ENCODE data around the gene SETD5.

Gene SETD5

DNA sequence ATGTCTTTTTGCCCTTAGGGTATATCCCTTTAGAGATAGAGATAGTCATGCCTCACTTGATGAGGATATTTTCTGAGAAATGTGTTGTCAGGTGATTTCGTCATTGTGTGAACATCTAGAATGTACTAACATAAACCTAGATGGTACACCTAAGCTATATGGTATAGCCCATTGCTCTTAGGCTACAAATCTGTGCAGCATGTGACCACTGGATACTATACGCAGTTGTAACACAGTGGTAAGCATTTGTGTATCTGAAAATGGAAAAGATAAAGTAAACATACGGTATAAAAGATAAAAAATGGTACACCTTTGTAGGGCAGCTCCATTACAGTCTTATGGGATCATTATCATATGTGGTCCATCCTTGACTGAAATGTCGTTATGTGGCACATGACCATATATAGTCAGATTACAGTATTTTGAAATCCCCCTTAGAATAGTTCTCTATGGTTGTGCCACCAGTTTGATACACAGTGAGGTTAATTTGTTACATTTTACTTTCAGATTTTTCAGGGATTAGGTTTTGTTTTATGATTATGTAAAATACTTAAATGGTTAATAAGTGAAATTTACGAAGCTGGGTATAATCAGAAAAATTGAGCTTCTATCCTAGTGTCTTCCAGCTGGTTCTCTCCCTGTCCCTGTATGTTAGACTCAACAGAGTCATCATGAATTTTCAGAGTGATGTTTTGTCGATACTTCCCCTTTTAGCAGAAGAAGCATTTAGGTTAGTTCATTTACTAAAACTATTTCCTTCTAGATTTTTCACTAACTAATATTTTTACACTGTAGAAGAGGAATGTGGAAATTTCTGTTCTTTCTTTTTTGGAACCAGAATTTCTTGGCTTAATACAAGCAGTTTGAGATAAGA is 12.8 kb downstream of the SETD5 start:
- no peak for DNase-seq (ENCODE audit: low read depth in 2 of 2)

DNA sequence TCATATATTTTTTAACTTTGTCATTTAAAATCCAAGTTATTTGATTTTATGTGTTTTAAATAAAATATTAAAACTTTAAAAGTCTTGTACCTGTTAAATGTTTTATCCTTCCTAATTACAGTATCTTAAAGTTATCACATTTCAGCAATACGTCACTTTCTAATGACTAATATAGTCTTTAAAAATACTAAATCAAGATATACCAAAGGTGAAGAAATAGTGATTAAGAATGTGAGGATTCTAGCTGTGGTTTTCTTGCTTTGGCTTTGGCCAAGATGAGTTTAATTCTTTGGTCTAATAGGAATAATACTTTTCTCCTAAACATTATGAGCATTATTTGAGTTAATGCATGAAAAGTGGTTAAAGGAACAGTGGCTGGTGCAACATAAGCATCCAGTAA is 13.9 kb downstream of the SETD5 start:
- no peak for DNase-seq (ENCODE audit: low read depth in 2 of 2)

DNA sequence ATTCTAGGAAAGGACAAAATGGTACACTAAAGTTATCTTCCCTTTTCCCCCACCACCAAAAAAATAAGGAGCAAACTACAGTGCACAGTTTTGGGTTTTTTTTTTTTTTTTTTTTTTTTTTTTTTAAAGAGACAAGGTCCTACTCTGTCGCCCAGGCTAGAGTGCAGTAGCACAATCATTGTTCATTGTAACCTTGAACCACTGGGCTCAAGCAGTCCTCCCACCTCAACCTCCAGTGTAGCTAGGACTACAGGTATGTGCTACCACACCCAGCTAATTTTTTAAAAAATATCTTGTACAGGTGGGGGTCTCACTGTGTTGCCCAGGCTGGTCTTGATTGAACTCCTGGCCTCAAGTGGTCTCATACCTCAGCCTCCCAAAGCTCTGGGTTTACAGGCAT is 14.9 kb downstream of the SETD5 start:
- no peak for DNase-seq (ENCODE audit: low read depth in 2 of 2)

DNA sequence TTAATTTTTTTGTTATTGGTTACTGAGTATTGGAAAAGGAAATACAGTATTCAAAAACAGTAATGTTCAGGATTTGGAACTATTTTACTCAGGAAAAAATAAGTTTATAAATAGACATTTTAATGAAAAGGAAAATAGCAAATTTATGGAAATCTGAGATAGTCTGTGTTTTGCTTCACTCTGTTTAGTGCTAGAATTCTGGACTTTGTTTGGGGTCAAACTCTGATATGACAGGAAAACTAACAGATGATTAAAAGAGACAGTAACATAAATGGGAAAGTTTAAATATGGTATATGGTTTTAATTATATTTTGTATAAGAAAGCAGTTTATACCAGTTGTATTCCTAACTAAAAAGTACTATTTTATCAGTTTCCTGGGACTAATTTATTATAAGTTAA is 17.4 kb downstream of the SETD5 start:
- DNase-seq (ENCODE audit: low read depth in 2 of 2), result no peak

DNA sequence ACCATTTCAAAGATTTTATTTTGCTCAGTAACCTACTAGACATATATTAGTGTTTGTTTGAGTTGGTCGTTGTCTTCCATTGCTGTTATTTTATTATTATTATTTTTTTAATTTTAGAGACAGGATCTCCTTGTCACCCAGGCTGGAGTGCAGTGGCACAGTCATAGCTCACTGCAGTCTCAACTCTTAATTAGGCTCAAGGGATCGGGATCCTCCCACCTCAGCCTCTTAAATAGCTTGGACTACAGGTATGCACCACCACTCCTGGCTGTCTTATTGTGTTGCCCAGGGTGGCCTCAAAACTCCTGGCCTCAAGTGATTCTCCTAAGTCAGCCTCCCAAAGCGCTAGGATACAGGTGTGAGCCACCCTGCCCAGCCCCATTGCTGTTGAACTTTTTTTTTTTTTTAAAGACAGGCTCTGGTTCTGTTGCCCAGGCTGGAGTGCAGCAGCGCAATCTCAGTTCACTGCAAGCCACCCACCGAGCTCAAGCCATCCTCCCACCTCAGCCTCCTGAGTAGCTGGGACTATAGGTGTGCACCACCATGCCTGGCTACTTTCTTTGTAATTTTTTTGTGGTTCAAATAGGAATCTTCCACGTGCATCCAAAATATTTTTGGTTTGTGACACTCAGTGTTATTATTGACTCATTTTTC is 18.2 kb downstream of the SETD5 start:
- no peak for DNase-seq (ENCODE audit: low read depth in 2 of 2)

GRCh38 chr3:9416139-9416780 is 18.8 kb downstream of the SETD5 start:
- DNase-seq (ENCODE audit: low read depth in 2 of 2), result no peak

- no peak for DNase-seq (ENCODE audit: low read depth in 2 of 2)
Observed at GRCh38 chr3:9420850-9421549, 23.6 kb downstream of the SETD5 start.

DNA sequence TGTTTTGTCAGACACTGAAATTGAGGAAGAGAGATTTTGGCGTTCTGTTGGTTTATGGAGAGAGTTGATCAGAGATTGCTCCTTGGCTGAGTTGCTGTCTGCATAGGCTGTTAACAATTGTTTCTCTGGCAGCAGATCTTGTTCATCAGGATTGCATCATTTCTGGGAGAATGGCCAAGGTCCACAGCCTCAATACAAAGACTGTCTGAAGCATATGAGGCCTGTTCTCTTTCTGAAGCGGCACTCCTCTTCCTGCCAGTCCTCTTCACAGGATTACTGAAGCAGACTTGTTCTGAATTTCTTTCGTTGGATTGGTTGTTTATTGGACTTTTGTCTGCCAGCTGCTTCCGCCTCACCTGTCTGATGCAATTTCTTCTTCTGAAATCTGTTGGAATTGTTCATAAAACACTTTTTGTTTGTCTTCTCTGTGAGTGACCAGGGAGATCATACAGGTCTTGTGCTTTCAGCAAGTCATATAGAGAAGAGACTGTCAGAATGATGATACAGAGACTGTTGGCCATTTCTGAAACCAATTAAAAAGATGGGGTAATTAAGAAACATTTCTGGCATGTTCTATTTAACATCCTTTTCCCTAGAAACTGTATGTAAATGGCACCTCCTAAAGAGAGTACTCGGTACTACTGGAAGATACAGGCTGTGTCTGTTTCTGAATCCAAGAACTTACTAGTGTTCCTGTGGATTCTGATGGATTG is 25.5 kb downstream of the SETD5 start:
- DNase-seq (ENCODE audit: low read depth in 2 of 2), result no peak

DNA sequence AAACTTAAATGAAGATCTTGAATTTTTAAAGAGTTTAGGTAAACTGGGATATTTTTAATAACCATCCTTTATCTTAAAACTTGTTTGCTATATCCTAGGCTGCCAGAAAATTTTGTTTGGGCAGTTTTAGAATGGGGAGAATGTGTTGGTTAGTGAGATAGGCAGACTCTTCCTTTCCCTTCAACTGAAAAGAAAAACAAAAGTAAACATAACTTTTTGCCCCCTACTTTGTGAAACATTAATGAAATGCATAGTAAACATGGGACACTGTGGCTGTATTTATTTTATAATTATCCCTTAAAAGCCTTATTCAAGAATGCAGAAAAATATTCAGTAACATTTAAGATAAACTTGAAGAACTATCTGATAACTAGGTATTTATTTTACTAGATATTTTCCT is 31.0 kb downstream of the SETD5 start:
- DNase-seq (ENCODE audit: low read depth in 2 of 2), result no peak

- DNase-seq (ENCODE audit: low read depth in 2 of 2), result no peak
Observed at GRCh38 chr3:9430733-9431132, 33.3 kb downstream of the SETD5 start.

GRCh38 chr3:9433627-9434521 is 36.5 kb downstream of the SETD5 start:
- DNase-seq (ENCODE audit: low read depth in 2 of 2), result no peak

DNA sequence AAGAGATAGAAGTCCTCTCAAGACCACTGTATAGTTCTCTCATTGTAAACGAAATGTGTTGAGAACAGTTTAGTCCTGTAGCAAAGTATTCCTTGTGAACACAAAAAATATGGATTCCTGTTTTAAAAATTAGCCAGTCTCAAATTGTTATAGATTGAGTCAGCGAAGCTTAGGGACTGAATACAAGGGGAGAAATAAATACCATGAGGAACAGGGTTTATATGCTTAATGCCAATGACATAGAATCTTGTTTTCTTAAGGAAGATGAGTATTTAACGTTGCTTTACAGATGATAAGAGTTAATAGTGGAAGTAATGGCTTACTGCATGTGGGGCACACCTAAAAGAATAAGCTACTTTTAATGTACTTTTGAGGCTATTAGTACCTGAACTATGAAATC is 37.9 kb downstream of the SETD5 start:
- DNase-seq (ENCODE audit: low read depth in 2 of 2), result no peak

DNA sequence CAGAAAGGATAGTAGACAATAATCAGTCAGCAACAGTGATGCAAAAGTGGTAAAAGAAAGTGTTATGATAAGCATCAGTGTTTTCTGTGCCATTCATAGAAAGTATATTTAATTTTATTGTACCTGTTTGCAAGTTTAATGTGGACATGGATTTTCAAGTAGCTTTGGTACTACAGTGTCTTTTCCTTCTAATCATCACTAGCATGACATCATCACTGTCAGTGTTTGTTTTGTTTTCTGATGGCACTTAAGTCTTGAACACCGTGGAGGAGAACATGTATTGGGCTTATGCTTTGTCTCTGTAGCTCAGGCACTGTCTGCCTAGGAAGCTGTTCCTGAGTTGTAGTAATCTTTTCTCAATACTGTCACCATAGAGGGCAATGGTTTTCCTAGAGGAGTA is 41.9 kb downstream of the SETD5 start:
- DNase-seq (ENCODE audit: low read depth in 2 of 2), result no peak

DNA sequence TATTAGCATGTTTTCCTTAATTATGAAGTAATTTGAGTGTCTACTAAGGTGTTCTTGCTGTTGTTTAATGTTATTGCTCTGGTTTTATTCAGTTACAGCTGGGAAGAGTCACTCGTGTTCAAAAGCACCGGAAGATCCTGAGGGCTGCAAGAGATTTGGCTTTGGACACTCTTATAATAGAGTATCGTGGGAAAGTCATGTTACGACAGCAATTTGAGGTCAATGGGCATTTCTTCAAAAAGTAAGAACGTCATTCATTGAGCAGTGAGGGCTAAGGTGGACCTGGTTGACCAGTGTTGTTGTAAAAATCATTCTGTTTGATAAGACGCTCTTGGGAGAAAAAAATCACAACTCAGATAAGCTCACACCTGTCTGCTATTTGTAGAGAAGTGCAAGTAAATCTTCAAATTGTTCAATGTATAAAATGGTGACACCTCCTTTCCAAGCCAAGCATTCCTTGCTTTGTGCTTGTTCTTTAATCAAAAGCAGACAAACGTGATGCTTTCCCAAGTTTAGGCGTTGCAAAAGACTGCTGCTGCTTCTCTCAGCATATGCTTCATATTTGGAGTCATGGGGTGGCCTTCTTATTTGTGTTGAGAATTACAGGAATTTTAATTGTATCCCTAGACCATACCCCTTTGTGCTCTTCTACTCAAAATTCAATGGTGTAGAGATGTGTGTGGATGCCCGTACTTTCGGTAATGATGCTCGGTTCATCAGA is 44.2 kb downstream of the SETD5 start:
- DNase-seq (ENCODE audit: low read depth in 2 of 2), result no peak

- no peak for DNase-seq (ENCODE audit: low read depth in 2 of 2)
Observed at GRCh38 chr3:9448071-9448470, 50.7 kb downstream of the SETD5 start.

- DNase-seq (ENCODE audit: low read depth in 2 of 2), result no peak
Observed at GRCh38 chr3:9448643-9449042, 51.2 kb downstream of the SETD5 start.

DNA sequence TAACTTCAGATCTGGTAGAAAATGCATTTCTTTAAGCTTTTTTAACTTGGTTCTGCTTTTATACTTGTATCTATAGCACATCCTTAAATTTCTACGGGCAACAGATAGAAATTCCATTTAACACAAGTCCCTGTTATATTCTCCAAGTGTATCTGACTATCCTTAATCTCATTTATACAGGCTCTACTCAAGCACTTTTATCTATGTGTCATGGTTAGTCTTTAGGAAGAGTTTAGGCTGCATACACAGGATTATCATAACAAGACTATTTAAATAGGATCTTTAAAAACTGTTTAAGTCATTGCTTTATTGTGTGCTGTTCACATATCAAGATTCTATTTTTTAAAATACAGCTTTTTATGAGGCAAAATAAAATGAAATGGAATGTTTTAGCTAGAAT is 52.7 kb downstream of the SETD5 start:
- no peak for DNase-seq (ENCODE audit: low read depth in 2 of 2)

DNA sequence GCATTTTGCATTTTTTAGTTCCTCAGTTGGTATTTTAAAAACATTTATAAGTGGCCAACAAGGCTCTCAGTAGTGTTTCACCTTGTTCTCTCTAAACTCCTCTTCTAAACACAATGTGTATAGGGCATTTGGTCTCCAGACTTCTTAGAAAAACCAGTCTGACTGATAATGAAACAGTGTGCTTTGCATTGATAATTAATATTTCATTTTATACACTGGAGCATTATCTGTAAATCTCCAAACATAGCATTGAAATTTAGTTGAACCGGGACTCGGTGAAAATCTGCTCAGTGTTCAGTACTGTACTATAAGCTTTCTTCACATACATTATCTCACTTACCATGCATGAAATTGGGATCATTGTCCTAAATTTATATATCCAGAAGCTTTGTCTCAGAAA is 53.6 kb downstream of the SETD5 start:
- DNase-seq (ENCODE audit: low read depth in 2 of 2), result no peak

- DNase-seq (ENCODE audit: low read depth in 2 of 2), result no peak
Observed at GRCh38 chr3:9452417-9452816, 55.0 kb downstream of the SETD5 start.

DNA sequence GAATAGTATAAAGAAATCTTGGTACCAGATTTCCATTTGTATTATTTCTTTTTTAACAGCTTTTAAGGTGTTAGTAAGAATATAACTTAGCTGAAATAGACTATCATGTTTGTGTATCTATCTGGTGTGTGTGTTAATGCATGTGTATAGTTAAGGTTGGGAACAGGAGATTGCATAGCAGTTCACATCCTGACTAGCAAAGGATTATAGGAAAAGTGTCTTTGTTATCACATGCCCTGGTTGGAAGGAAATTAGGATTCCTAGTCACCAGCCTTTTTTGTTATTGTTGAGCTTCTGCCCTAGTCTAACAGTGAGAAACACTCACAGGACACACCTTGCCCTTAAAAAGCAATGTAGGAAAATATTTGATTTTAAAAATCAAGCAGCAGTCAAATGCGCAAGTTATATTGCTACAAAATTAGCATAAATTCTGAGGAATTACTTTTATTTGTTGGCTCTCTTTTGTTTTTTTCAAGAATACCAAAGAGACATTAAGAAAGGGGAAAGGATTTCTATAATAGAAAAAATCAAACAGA is 58.2 kb downstream of the SETD5 start:
- no peak for DNase-seq (ENCODE audit: low read depth in 2 of 2)
